ENCODE data around the gene PDE6C.

PDE6C gene

DNA sequence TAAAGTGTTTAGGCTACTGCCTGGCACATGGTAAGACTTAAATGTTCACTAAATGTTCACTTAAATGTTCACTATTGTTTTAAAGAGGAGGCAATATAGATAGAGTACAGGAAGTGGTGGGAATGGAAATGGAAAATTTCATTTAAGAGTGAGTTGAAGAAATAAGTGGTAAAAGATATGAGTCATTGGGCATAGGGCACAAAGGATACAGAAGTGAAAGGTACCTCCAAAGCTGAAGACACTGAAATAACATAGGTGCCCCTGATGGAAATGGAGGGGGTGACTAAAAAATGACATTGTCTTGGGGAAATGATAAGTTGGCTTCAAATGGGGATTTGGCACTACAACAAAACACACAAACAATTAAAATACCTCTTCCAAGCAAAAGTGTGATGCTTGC, 95.3 kb downstream of the PDE6C start:
- DNase-seq, result no peak

DNA sequence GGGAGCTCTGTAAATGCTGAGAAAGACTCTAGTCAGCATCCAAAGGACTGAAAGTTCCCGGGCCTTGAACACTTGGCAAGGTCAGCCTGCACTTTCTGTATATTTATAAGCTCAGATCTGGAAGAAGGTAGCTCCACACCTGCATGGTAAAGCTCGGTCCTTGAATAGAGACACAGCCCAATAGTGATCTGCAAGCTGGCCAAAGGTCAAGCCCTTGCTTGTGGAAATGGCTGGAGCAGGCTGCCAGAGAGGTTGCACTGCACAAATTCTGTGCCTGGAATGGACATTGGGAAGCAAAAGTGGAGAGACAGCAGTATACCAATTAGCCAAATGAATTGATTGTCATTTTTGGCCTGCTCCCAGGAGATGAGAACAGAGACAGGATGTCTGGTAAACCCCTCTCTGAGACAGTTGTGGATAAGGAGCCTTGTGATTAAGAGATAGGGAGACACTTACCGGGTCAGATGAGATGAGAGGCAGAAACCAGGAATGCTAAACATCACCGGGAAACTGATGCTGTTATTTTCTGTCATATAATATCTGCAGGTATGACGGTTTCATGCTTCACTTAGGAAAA, 98.1 kb downstream of the PDE6C start:
- no peak for DNase-seq

GRCh38 chr10:93711891-93712290, 99.6 kb downstream of the PDE6C start:
- no peak for DNase-seq

DNA sequence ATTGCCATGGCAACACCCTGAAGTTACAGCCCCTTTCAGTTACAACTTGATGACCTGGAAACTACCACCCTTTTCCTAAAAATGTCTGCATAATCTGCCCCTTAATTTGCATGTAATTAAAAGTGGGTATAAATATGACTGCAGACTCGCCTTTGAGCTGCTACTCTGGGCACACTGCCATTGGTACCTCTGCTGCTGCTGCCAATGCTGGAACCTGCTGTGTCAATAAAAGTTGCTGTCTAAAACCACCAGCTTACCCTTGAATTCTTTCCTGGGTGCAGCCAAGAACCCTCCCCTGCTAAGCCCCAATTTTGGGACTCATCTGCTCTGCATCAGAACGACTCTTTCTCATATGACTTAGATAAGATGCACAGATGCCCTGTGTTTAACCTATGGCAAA, 100.3 kb downstream of the PDE6C start:
- no peak for DNase-seq

DNA sequence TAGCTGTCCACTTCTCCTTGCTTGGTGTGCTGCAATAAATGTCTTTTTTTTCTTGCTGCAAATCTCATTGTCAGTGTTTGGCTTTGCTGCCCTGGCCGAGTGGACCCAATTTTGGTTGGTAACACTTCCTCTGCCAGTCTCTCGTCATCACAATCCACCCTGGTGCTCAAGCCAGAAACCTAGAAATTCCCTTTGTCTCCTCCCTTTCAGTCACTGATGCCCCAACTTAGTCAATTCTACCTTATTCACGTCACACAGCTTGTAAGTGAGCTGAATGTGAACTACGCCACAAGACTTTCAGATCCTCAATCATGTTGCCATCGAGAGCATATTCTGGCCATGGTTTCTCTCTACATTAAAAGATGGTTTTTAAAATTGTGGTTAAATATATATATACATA, 103.0 kb downstream of the PDE6C start:
- no peak for DNase-seq
